Erythroblast (primary cell): Measurements from ENCODE around the gene ABCD1.

Source experiments
- GATA1 ChIP-seq: IDR thresholded peaks from 2 replicates; pipeline ENCODE4 v1.6.1; 2011; ENCODE audit warnings: low read depth, mild to moderate bottlenecking, control low read depth, low read length, moderate library complexity
- POLR2A ChIP-seq: IDR thresholded peaks from 2 replicates; pipeline ENCODE4 v1.6.1; 2011; ENCODE audit warnings: mild to moderate bottlenecking, low read length

GRCh38 chrX:153728951-153729631 lies 4.4 kb downstream of the ABCD1 start:
- TF ChIP-seq POLR2A: no peak
- TF ChIP-seq GATA1: no peak
